Suprapubic skin (tissue), 3 donors: ENCODE data around the gene CERS2.

Experiments
- CTCF ChIP-seq, 2 donors: fragments of 200-600 bp in 1 of 2; fragments of 450-650 bp in 1 of 2; sonication (generic) in 1 of 2; IDR thresholded peaks; one replicate each; pipeline ENCODE4 v1.5.1; 2016 to 2019; ENCODE audit warnings: antibody characterized with exemption in 2 of 2, mild to moderate bottlenecking in 1 of 2, moderate library complexity in 1 of 2
- POLR2AphosphoS5 ChIP-seq, 3 donors: sonication (generic); formaldehyde crosslinking; IDR thresholded peaks; one replicate each; pipeline ENCODE4 v1.6.1; 2017; ENCODE audit warnings: antibody characterized with exemption in 3 of 3

GRCh38 chr1:150976879-150977694 is 2.5 kb upstream of the CERS2 start:
- TF ChIP-seq CTCF (IDR thresholded peaks at IDR 0.05), result no peak
- no peak for TF ChIP-seq POLR2AphosphoS5 (IDR thresholded peaks at IDR 0.05)
